GM23248 (cell line): ENCODE data around the gene SEC31B.

Experiments used
- EZH2 ChIP-seq: fragments of 200-600 bp; sonication (generic); IDR thresholded peaks from 2 replicates; pipeline ENCODE4 v1.6.1; 2018; ENCODE audit warnings: antibody characterized with exemption, mild to moderate bottlenecking; ENCODE audit not compliant: insufficient read depth, poor library complexity, severe bottlenecking
- EZH2phosphoT487 ChIP-seq: fragments of 200-600 bp; sonication (generic); IDR thresholded peaks from 2 replicates; pipeline ENCODE4 v1.6.1; 2018; ENCODE audit warnings: antibody characterized with exemption, moderate library complexity, mild to moderate bottlenecking, low read depth; ENCODE audit not compliant: insufficient read depth

- TF ChIP-seq EZH2phosphoT487 (no peak), EZH2 (no peak)
Observed at GRCh38 chr10:100446130-100446761, 73.4 kb downstream of the SEC31B start.
